Measurements from ENCODE around the gene SPNS2. TPM values are rescaled to one million over a fixed set of nuclear protein-coding genes. Genes with fewer than 3 reads are reported as not detected.

Gene SPNS2
- total and polyA plus RNA-seq, 2 experiments from 2014 or later, result 1.0 to 1.6 TPM

GRCh38 chr17:4507361-4508111 is 8.9 kb downstream of the SPNS2 start:
- Histone ChIP-seq H3K9me3 (ENCODE audit: low read depth) (no peaks in the 10 kb centered on the region), H3K27me3 (peaks cover 8% of the 10 kb centered on the region), H3K4me3 (no peak overlapping the region), H3K27ac (no peak overlapping the region), H3K36me3 (no peaks in the 10 kb centered on the region), H3K4me1 (ENCODE audit: low read depth) (no peaks in the 10 kb centered on the region)
- no peak for TF ChIP-seq CTCF (IDR thresholded peaks at IDR 0.05; ENCODE audit: low read depth, low read length)
- no peak for DNase-seq (ENCODE audit: low read depth in 1 of 2, low spot score in 1 of 2)

GRCh38 chr17:4508207-4508606 is 9.5 kb downstream of the SPNS2 start:
- no peak for TF ChIP-seq CTCF (IDR thresholded peaks at IDR 0.05; ENCODE audit: low read depth, low read length)
- no peak overlapping the region for H3K27ac ChIP-seq
- no peaks in the 10 kb centered on the region for H3K9me3 ChIP-seq (ENCODE audit: low read depth)
- H3K36me3 ChIP-seq, result no peaks in the 10 kb centered on the region
- no peaks in the 10 kb centered on the region for H3K4me1 ChIP-seq (ENCODE audit: low read depth)
- no peak overlapping the region for H3K4me3 ChIP-seq
- peaks cover under 1% of the 10 kb centered on the region for H3K27me3 ChIP-seq
- DNase-seq (ENCODE audit: low read depth in 1 of 2, low spot score in 1 of 2), result no peak

GRCh38 chr17:4509401-4509800 is 10.7 kb downstream of the SPNS2 start:
- Histone ChIP-seq H3K4me3 (no peak overlapping the region), H3K27ac (no peak overlapping the region), H3K9me3 (ENCODE audit: low read depth) (no peaks in the 10 kb centered on the region), H3K27me3 (no peaks in the 10 kb centered on the region), H3K36me3 (no peaks in the 10 kb centered on the region), H3K4me1 (ENCODE audit: low read depth) (peaks cover 8% of the 10 kb centered on the region)
- DNase-seq (ENCODE audit: low read depth in 1 of 2, low spot score in 1 of 2), result no peak
- TF ChIP-seq CTCF (IDR thresholded peaks at IDR 0.05; ENCODE audit: low read depth, low read length), result no peak

- Histone ChIP-seq H3K36me3 (no peaks in the 10 kb centered on the region), H3K9me3 (ENCODE audit: low read depth) (no peaks in the 10 kb centered on the region), H3K27me3 (no peaks in the 10 kb centered on the region), H3K4me3 (no peak overlapping the region), H3K4me1 (ENCODE audit: low read depth) (peaks cover 8% of the 10 kb centered on the region), H3K27ac (no peak overlapping the region)
- DNase-seq (ENCODE audit: low read depth in 1 of 2, low spot score in 1 of 2), result no peak
- TF ChIP-seq CTCF (IDR thresholded peaks at IDR 0.05; ENCODE audit: low read depth, low read length), result no peak
These were observed 11.4 kb downstream of the SPNS2 start for GRCh38 chr17:4509923-4510617.

- H3K4me1 ChIP-seq (ENCODE audit: low read depth), result peaks cover 8% of the 10 kb centered on the region
- H3K4me3 ChIP-seq, result no peak overlapping the region
- no peak for DNase-seq (ENCODE audit: low read depth in 1 of 2, low spot score in 1 of 2)
- no peak overlapping the region for H3K27ac ChIP-seq
- no peaks in the 10 kb centered on the region for H3K27me3 ChIP-seq
- H3K9me3 ChIP-seq (ENCODE audit: low read depth), result no peaks in the 10 kb centered on the region
- H3K36me3 ChIP-seq, result no peaks in the 10 kb centered on the region
- no peak for TF ChIP-seq CTCF (IDR thresholded peaks at IDR 0.05; ENCODE audit: low read depth, low read length)
These were observed 11.9 kb downstream of the SPNS2 start for GRCh38 chr17:4510618-4510941.
